Stimulated activated CD8-positive, alpha-beta memory T cell treated with anti-CD3 and anti-CD28 coated beads, Interleukin-12 subunit alpha, Interleukin-12 subunit beta, amount 100 ng/mL, for 4 hours (primary cell): ENCODE measurements around the gene POLR2E.

ENCODE experiments used
- DNase-seq: peaks from one replicate; pipeline ENCODE4 v3.0.0-alpha.2; 2020; ENCODE audit warnings: low read depth

Gene POLR2E

DNA sequence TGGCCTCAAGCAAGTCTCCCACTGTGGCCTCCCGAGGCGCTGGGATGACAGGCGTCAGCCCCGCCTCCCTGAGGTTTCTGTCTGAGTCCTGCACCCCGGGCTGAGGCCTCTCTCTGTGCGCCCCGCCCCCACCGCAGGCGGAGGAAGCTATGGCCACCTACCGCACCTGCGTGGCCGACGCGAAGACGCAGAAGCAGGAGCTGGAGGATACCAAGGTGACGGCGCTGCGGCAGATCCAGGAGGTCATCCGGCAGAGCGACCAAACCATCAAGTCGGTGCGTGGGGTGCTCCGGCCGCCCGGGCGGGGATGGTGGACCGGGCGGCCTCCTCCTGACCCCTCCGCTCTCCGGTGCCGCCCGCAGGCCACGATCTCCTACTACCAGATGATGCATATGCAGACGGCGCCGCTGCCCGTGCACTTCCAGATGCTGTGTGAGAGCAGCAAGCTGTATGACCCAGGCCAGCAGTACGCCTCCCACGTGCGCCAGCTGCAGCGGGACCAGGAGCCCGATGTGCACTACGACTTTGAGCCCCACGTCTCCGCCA is 15.5 kb downstream of the POLR2E start:
- DNase-seq: no peak

GRCh38 chr19:1076951-1077350 is 18.2 kb downstream of the POLR2E start:
- peak; percentile 85 for DNase-seq

- DNase-seq: no peak
Observed at GRCh38 chr19:1076046-1076386, 19.2 kb downstream of the POLR2E start.

- DNase-seq: peak; percentile 86
Observed at GRCh38 chr19:1074544-1075283, 20.5 kb downstream of the POLR2E start.

- DNase-seq: no peak
Observed at GRCh38 chr19:1073956-1074517, 21.1 kb downstream of the POLR2E start.

DNA sequence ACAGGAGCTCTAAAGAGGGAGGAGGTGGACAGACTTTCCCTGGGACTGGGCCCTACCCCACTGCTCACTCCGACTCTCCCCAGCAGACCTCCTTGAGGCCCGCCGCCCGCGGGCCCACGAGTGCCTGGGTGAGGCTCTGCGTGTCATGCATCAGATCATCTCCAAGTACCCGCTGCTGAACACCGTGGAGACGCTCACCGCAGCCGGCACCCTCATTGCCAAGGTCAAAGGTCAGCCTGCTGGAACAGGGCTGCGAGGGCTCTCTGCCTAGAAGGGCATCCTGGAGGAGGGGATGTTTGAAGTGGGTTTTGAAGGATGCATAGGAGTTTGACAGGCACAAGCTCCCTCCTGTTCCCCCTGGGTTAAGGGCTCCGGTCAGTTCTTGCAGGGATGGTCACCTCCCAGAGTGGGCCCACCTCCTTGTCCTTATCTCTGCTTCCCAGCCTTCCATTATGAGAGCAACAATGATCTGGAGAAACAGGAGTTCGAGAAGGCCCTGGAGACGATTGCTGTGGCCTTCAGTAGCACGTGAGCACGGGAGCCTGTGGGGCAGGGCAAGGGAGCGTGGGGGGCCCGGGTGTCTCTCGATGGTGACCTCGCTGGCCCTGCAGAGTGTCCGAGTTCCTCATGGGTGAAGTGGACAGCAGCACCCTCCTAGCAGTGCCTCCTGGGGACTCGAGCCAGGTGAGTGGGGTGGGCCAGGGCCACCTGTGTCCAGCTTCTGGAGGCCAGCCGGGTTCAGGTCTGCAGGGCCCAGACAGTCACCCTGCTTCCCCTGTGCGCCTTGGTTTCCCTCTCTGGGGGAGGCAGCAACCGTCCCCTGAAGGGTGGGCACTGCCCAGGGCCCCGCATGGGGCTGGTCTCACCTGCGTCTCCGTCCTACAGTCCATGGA is 21.9 kb downstream of the POLR2E start:
- no peak for DNase-seq

GRCh38 chr19:1072371-1073015 is 22.7 kb downstream of the POLR2E start:
- DNase-seq: no peak

DNA sequence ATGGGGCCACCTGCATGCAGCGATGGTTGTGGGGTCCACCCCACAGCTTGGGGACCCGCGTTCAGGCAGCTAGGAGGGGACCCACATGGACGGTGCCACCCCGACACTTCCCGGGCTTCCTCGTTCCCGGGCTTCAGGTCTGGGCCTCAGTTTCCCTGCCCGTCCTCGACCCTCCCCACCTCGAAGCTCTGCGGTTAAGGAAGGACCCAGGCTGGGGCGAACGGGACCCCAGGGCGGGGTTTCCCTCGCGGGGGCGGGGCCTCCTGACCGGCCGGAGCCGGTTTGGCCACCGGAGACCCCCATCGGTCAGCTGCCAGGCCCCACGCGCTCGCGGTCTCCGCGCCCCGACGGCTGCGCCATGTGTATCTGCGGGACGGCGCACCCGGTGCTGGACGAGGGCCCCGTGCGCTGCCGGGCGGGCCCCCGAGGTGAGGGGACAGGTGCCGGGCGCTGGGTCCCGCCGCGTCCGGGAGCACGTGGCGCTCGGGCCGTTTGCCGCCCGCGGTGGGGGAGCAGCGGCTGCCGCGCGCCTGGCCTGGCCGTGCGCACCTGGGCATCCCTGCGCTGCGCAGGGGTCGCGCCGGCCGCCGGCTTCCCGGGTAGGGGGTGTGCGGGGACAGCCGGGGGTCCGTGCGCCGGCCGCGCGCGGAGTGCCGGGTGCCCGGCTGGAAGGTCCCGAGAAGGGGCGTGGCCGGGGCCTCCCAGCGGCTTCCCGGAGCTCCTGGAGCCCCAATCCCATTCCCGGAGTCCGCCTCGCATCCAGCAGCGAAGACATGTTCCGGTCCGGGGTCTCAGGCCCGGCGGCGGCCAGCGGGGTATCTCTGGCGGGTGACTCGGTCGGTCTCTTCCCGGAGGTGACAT is 24.0 kb downstream of the POLR2E start:
- no peak for DNase-seq

DNA sequence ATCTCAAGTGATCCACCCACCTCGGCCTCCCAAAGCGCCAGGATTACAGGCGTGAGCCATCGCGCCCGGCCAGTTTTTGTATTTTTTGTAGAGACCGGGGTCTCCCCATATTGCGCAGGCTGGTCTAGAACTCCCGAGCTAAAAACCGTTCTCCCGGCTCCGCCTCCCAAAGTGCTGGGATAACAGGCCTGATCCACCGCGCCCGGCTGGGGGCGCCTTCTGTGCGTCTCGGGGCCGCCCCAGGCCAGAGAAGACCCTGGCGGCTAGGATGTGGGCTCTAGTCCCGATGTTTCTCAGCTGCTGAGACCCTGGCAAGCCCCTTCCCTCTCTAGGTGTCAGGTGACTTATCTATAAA is 24.6 kb downstream of the POLR2E start:
- DNase-seq: no peak

GRCh38 chr19:1069009-1069779 is 26.0 kb downstream of the POLR2E start:
- no peak for DNase-seq

DNA sequence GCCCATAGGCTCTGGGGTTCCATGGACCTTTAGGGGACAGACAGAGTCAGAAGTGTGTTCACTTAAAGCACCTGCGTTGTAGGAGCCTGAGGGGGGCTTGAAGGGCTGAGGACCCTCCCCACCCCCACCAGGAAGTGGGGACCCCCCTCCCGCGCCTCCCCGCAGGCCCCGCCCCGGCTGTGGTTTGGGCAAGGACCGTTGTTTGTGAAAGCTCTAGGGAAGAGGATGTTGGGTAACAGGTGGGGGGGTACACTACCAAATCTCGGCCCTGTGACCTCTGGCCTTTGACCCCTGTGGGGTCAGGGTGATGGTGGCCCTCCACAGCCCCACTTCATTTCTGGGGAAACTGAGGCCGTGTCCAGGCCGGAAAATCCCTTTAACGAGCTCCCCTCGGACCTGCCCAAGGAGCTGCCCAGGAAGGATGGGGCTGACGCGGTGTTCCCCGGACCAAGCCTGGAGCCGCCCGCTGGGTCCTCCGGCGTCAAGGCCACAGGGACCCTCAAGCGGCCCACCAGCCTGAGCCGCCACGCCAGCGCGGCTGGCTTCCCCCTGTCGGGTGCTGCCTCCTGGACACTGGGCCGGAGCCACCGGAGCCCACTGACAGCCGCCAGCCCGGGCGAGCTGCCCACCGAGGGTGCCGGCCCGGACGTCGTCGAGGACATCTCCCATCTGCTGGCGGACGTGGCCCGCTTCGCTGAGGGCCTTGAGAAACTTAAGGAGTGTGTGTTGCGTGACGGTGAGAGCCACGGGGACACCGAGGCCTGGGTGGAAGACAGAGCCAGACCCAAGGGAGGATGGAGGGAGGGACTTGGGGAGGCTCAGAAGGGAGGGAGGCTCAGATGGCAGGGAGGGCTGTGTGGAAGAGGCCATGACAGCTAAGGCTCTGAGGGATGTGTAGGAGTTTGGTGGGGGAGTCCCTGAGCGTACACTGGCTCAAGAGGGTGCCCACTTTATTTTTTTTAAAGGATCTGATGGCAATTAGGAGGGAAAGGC is 26.9 kb downstream of the POLR2E start:
- no peak for DNase-seq

- no peak for DNase-seq
Observed at GRCh38 chr19:1067341-1067957, 27.7 kb downstream of the POLR2E start.

DNA sequence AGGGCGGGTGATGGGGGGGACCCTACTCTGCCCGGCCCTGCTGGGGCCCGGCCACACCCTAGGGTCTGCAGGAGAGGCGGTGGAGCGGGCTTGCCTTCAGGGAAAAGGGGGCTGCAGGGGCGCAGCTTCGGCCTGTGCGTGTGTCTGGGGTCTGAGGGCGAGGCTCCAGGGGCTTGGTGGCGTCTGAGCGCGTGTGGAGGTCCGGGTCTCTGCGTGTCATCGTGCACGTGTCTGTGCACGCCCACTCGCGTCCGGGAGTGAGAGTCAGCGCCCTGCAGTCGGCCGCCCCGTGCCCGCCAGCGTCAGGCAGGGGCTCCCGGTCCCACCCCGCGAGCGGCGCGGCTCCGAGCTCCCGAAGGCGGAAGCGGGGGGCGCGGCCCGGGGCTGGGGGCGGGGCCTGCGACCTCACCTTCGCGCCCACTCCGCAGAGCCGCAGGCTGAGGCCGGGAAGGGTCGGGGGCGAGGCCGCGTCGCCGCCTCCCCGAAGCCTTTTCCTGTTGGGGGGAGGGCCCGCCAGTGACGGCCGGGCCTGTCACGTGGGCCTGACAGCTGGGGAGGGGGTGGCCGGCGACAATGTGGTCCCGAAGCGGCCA is 28.3 kb downstream of the POLR2E start, which contains the start of gene ARHGAP45:
Gene ARHGAP45, plus strand, starts transcription at position 420 of the 593 bp plus-strand sequence. CDS start 239 bp downstream, outside the sequence.
- DNase-seq: peak; percentile 79

DNA sequence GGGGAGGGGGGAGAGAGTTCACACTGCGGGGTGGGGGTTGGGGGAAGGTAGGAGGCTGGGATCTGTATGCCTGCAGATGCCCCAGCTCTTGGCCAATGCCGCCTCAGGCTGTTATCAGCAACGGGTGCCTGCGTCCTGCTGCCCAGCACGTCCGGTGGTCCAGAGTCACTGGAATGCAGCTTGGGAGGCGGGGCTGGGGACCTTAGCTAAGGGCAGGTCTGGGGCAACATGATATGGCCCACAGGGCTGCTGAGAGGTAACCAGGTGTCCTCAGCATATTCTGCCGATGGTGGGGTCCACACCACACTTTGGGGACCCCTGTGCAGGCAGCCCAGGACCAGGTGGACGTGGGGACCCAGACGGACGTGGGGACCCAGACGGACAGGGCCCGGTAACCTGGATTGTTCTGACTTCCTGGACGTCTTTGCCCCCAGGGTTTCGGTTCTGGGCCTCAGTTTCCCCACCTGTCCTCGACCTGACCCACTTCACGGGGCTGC is 28.9 kb downstream of the POLR2E start:
- no peak for DNase-seq

GRCh38 chr19:1065606-1066109 is 29.5 kb downstream of the POLR2E start:
- no peak for DNase-seq

GRCh38 chr19:1064661-1065605 is 30.2 kb downstream of the POLR2E start:
- peak; percentile 59 for DNase-seq
